Activated CD4-positive, alpha-beta T cell treated with anti-CD3 and anti-CD28 coated beads for 1 hour (primary cell): ENCODE results near the gene CGB3.

Experiments
- DNase-seq: peaks from one replicate; pipeline ENCODE4 v3.0.0-alpha.2; 2020

Gene CGB3

DNA sequence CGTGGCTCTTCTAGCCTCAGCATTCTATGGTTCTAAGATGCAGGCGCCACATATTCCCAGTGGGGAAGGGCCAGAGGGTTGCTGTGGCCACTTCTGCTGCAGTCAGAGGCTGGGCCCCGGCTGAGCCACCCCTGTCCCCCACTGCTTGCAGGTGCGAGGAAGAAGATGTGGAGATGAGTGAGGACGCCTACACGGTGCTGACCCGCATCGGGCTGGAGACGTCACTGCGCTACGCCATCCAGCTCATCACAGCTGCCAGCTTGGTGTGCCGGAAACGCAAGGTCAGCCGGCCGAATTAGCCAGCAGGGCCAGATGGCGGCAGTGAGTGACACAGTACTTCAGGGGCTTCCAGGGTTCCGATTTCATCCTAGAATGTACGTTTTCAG lies 9.3 kb downstream of the CGB3 start:
- no peak for DNase-seq

DNA sequence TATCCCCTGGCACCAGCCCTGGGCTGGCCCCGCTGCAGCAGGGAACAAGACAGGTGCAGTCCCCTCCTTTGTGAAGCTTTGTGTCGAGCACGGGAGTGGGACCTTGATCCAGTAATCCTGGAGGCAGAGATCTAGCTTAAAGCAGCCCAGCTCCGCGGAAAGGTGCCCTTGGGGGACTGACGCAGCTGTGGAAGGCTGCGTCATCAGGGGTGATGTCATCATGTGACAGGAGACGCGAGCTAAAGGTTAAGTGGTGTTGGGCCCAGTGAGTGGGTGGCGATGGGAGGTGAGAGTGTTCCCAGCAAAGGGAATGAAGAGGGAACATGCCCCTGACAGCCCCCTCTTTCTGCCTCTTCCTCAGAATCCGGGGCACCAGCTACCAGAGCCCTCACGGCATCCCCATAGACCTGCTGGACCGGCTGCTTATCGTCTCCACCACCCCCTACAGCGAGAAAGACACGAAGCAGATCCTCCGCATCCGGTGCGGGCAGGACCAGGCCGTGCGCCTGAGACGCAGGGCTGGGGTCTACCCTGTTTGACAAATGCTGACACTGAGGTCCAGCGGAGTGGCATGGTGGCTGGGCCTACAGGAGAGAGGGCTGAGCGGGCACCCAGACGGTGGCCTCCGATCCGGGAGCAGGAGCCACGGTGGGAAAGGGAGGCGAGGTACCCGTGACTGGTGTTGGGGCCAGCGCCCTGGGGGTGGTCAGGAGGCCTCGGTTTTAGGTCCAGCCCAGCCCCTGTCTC lies 9.8 kb downstream of the CGB3 start:
- no peak for DNase-seq

DNA sequence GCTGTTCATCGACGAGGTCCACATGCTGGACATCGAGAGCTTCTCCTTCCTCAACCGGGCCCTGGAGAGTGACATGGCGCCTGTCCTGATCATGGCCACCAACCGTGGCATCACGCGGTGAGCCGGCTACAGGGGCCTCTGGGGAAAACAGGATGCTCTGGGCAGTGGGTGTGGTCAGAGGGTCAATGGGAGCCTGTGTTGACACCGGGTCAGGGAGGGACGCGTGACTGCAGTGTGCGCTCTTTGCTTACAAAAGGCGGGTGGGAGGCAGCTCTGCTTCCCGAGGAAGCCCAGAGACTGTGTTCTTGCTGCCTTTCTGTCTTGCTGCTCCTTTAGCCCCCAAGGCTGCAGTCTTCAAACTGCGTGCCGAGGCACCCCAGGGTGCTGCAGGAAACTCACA lies 12.9 kb downstream of the CGB3 start:
- no peak for DNase-seq

DNA sequence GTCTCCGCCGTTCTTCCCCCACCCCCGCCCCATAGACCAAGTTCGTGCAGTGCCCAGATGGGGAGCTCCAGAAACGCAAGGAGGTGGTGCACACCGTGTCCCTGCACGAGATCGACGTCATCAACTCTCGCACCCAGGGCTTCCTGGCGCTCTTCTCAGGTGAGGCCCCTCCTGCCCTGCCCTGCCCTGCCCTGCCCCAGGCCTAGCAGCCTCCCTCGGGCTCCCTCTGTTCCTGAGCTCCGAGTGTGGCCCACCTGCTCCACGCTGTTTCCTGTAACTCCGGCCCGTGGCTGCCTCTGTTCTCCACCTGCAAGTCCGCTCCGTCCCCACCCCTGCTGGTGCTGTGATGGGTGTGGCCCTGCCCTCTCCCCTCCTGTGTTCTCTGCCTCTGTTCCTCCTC lies 13.7 kb downstream of the CGB3 start:
- no peak for DNase-seq

DNA sequence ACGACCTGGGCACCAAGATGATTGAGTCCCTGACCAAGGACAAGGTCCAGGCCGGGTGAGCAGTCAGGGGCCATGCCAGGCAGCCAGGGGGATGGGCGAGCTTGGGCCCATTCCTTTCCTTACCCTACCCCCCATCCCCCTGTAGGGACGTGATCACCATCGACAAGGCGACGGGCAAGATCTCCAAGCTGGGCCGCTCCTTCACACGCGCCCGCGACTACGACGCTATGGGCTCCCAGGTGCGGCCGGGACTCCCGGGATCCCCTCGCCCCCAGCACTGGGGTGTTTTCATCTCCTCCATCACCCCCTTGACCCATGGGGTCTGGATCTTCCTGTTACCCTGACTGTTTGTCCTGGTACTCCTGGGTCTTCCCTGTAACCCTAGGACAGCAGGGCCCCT lies 14.3 kb downstream of the CGB3 start:
- DNase-seq: no peak

DNA sequence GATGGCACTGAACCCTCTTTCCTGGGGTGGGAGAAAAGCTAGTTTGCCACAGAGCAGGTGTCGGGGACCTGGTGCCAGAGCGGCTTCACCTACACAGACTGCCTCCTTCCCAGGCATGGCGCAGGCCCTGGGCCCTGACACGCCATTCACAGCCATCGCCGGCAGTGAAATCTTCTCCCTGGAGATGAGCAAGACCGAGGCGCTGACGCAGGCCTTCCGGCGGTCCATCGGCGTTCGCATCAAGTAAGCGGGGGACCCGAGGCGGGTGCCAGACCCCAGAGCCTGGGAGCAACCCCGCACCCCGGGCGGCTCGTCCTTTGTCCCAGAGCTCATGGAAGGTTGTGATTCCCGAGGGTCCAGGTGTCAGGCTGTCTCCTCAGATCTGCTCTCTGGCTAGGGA lies 17.2 kb downstream of the CGB3 start:
- no peak for DNase-seq

DNA sequence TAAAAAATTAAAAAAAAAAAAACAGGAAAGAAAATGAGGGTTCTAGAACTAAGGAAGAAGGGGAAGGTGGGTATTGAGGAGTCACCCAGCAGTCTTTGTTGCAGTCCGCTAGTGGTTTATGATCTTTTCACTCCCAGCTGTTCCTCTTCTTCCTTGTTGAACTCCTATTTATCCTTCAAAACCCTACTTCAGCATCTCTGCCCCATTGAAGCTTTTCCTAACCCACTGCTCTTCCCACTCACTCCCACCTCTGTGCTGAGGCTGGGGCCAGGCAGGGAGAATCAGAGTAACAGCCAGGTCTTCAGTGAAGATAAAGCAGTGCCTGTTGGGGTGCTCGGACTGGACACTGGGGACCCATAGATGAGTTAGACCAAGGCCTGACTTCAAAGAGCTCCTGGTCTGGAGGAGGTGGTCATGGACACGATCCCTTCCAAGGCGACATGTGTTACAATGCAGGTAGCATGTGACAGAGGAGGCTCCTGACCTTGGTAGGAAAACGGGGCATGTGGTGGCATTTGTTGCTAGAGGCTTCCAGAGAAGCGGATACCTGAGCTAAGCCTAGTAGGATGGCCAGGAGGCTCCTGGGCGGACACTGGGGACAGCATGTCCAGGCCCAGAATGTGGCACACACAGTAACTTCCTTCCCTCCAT lies 19.0 kb downstream of the CGB3 start:
- no peak for DNase-seq

DNA sequence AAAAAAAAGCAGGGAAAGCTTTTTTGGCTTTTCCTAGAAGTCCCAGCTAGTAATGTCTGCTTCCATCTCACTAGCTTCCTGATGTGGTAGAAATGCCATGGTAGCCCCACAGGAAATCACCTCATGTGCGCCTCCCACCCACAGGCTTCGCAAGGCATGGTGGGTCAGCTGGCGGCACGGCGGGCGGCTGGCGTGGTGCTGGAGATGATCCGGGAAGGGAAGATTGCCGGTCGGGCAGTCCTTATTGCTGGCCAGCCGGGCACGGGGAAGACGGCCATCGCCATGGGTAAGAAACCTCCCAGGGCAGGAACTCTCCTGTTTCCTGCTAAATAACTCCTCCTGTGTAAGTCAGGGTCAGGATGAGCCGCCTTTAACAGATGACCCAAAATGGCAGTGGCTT lies 20.0 kb downstream of the CGB3 start:
- no peak for DNase-seq

DNA sequence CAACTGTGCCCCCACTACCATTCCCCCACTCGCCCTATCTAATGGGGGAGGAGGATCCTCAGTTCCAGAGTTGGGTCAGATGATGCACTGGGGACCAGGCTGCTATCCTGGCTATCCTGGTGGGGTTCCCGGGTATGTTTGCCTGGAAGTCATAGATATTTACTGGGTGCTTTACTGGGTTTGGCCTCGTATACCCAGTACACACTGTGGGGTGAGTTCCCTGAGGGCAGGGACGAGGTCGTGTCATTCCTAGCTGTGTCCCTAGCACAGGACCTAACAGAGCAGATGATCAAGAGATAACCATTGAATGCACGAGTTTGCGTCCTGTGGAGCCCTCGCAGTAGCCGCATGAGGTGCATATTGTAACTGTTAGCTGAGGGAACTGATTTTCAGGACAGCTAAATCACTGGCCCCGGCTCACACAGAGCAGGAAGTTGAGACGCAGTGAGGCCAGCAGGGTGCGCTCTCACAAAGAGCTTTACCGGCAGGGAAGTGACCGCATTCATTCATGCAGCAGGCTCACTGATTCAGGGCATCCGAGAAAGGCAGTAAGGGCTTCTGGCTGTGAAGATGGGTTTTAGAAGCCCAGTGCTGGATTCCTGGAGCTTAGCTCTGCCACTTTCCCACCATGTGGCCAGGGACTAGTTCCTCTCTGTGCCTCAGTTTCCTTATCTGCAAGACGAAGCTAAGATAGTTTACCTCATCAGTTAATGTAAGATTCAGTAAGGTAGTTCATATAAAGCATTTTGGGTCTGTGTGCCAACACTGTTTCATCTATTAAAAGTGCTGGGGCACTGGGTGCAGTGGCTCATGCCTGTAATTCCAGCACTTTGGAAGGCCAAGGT lies 24.4 kb downstream of the CGB3 start:
- DNase-seq: peak; percentile 55

DNA sequence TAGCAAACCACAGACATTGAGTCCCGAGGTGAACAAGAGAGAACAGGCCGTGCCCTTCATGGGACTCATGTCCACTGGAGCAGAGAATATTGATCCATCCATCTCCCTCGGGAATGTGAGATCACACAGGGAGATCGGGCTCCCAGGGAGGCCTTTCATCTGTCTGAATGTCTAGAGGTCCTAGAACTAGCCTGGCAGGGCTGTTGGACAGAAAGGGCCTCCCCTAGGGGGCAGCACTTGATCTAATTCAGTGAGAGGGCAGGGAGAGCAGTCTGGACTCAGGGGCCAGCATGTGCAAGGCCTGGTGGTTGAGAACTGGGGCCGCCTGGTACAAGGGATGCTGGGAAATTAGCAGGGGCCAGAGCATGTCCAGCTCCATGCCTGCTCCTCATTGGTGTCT lies 26.2 kb downstream of the CGB3 start:
- no peak for DNase-seq

DNA sequence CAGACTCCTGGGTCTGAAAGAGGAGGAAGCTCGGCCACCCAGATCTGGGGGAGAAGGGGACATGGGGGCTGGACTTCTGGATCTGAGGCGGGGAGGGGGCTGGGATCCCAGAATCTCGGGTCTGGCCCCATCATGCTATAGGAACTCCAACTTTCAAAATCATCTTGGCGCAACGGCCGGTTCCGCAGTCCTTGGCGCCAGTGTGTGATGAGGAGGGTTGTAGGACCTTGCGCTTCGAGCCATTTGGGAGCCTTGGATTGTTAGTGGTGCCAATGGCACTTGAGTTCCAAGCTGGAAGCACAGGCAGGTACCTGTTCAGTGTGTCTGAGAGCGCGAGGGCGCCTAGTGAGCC lies 30.1 kb downstream of the CGB3 start:
- no peak for DNase-seq

DNA sequence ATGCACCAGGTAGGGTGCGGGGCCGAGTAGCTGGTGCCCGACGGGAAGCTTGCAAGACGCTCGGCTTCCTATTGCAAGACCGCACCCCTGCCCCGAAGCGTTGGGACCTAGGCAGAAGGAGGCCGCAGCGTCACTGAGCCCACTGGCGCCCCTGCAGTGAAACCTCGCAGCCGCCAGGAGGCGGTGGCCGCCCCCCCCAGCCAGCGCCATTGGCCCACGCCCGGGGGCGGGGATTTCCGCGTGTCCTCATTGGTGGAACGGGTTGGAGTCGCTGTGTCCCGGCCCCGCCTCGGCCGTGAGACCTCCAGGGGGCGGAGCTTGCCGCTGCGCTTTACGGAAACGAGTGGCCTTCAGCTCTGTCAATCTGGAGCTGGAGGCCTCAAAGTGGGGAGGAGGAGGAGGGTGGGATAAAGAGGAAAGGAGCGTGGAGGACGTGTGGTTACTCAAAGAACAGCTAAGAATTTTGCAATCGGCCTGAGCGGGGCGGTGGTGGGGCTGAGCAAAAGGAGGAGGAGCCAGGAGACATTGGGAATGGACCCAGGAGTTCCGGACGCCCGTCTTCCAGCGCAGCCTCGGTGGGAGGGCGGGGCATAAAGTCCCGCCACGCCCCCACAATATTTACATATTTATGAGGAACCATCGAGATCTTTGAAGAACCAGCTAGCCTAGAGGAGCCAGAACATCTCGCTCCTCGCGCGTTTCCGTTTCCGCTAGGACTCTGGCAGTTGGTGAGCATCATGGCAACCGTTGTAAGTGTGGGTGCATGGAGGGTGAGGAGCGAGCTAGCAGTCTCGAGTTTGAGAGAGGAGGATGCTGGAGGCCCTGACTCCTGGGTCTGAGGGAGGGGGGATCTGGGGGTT lies 30.7 kb downstream of the CGB3 start, which contains the start of the genes GYS1 and RUVBL2:
GYS1 (minus strand) TSS at position 135 of the 860 bp plus-strand sequence. CDS start 197 bp downstream, outside the sequence.
RUVBL2 (plus strand) TSS at position 713 of the 860 bp plus-strand sequence; CDS start at position 738, 25 bp downstream.
- DNase-seq: peak; percentile 99

DNA sequence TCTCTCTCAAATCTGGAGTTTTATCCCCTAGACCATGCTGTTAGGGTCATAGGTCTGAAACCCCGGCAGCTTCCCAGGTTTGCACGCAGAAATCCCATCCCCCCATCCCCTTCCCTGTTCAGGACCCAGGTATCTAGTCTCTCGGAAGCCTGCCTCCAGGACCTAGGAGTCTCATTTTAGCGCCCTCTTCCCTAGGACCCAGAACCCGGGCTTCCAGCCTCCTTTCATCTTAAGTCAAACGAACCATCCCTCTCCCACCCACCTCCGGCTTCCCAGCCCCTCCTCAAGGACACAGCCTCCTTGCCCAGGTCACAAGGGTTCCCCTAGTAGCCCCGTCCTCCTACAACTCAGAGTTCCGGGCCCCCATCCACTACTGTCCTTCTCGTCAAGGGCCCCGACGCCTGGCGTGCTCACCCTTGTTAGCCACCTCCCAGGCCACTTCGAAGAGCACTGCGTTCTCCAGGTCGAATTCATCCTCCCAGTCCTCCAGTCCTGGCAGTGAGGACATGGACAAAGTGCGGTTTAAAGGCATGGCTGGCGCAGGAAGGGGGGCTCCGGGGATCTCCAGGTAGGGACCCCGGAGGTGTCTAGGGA lies 31.5 kb downstream of the CGB3 start:
- no peak for DNase-seq

DNA sequence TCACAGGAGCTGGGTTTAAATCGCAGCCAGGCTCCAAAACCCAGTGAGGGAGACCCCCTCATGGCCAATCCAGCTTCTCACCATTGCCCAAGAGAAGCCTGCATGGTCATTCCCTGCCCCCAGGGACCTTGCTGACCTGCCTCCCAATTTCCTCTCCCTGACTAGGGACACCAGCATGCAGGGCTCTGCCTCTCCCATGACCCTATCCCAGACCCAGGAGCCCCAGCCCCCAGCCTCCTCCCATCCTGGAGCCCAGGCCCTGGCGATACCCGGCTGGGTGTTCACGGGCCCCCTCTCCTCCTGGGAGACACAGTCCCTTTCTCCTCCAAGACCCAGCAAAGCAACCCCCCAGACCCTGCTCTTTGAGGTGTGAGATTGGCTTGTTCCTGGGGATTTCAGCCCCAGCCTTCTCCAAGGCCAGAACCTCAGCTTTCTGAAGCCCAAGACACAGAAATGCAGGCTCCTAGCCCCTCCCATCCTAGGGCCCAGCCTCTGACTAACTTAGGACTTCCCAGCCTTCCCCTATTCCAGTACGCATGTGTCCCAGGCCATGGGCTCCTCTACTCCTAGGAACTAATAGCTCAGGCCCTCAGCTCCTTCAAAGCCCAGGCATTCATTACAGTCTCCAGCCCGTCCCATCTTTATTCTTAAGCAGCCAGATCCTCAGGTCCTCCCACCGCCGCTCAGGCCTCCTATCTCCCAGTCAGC lies 32.1 kb downstream of the CGB3 start:
- DNase-seq: no peak

DNA sequence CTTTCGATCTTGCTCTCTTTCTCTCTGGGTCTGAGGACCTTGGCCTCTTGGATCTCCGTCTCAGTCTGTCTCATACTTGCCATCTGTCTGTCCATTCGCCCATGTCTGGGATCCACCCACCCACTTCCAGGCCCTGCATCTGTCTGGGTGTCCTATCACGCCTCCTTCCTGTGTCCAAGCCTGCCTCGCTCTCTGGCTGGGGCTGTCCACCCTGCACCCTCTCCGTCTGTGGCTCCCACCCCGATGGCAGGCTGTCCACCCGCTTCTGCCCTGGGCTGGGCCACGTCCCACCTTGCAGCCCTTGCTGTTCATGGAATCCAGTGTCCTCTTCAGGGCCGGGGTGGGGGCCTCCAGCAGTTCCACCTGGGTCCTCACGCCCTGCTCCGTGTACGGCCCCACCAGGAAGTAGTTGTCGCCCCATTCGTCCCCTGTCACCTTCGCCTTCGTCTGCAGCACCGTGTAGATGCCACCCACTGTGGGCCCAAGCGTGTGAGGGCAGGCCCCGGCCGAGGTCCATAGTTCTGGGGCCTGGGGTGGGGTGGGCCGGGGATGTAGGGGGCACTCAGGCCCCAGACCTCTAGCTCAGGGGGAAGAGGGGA lies 33.0 kb downstream of the CGB3 start:
- no peak for DNase-seq

DNA sequence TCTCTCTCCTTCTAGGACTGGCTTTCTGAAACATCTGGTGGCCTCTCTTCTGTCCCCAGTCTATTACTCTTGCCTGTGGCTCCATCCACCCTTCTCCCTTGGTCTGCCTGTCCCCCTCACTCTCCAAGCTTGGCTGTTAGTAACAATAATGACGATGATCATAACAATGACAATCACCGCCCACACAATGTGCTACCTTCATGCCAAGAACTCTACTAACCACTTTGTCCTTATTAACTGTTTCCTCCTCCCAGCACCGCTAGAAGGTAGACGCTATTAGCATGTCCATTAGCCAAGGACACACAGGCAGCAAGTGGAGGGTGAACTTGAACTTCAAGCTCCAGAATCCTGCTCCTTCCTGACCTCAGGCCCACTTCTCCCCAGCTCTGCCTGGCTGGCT lies 33.7 kb downstream of the CGB3 start:
- DNase-seq: no peak

DNA sequence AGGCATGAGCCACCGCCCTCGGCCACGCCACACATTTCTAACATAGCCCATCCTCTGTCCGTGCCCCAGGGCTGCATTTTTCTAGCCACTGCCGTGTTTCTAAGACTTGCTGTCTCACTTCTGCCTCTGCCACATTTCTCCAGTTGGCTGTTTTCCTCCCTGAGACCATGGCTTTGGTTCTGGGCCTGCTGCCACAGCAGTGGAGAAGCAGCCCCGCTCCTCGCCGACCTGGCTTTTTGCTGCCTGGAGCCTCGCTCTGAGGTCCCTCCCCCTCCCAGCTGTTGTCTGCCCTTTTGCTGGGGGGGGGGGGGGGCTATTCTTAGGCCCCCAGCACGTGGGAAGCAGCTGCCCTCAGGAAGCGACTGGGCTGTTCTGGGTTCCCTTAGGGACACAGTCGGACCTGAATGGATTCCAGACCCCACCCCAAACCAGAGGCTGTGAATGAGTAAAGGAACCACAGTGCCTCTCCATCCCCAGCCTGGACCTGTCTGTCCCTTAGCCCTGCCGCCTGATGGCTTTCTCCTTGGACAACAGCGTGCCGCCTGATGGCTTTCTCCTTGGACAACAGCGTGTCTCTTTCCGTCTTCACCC lies 34.3 kb downstream of the CGB3 start:
- no peak for DNase-seq

DNA sequence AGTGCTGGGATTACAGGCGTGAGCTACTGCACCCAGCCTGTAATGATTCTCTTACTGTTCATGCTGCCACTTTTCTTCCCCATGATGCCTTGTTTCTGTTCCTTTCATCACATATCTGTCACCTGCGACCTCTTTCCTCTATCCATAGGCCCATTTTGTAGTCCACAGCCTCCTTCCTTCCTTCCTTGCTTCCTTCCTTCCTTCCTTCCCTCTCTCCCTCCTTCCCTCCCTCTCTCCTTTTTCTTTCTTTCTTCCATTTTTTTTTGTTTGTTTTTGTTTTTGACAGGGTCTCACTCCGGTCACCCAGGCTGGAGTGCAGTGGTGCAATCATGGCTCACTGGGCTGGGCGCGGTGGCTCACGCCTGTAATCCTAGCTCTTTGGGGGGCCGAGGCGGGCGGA lies 35.3 kb downstream of the CGB3 start:
- DNase-seq: no peak

DNA sequence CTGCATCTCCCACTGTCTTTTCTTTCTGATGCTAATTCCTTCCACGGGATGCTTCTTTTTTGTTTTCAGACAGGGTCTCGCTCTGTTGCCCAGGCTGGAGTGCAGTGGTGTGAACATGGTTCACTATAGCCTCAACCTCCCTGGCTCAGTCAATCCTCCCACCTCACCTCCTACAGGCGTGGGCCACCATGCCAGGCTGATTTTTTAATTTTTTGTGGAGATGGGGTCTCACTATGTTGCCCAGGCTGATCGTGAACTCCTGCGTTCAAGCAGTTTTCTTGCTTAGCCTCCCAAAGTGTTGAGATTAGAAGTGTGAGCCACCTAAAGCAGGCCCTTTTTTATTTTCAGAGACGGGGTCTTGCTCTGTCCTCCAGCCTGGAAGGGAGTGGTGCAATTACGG lies 35.8 kb downstream of the CGB3 start:
- no peak for DNase-seq

DNA sequence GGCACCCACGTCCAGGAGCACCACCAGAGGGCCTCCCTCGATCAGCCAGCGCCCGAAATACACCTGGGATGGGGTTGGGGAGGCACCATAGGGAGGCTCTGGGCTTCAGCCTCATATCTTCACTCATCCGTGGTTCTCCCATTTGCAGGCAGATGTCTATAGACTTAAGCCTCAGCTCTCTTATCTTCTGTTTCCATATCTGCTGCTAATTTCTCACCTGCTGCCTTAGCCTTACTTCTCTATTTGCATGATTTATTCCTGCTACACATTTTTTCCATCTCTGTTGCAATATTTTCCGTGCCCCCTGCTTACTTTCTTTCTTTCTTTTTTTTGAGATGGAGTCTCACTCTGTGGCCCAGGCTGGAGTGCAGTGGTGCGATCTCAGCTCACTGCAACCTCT lies 36.8 kb downstream of the CGB3 start:
- DNase-seq: no peak

DNA sequence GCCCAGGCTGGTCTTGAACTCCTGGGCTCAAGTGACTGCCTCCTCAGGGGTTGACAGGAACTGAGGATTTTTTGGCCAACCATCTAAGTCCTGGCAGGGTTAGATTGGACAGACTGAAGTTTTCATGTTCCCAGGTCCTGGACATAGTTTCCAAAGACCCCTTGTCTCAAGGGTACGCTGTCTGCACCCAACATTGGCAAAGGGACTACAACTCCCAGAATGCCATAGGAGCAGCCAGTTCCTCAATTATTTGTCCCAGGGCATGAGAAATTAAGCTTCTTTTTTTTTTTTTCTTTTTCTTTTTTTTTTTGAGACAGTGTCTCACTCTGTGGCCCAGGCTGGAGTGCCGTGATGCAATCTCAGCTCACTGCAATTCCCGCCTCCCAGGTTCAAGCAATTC lies 37.9 kb downstream of the CGB3 start:
- DNase-seq: no peak
